Skeletal muscle tissue (tissue), 1 donor: Measurements from ENCODE around the gene NR1I2. TPM values are rescaled to one million over a fixed set of nuclear protein-coding genes. Genes with fewer than 3 reads are reported as not detected.

Source experiments
- total RNA-seq: library from RNA; depleted of rRNA; stranded (reverse); fragments of >200 nt; gene quantifications from one replicate; pipeline ENCODE4 v1.2.3, GENCODE V29; 2014

NR1I2 gene
- total RNA-seq, 1 donor from 2014 or later: under 0.01 TPM

Other genes with a start within 250 kb of the NR1I2 start
- gene CD80, start 222.5 kb upstream of the NR1I2 start, total RNA-seq: 1.0 TPM
- gene ADPRH, start 202.6 kb upstream of the NR1I2 start, total RNA-seq: 5.2 TPM
- gene PLA1A, start 184.2 kb upstream of the NR1I2 start, total RNA-seq: not detected
- 13.6 TPM for gene POPDC2, start 121.5 kb upstream of the NR1I2 start, total RNA-seq
- gene COX17, start 104.7 kb upstream of the NR1I2 start, total RNA-seq: 24.5 TPM
- under 0.01 TPM for gene CFAP91, start 79.1 kb upstream of the NR1I2 start, total RNA-seq